H1 (cell line): Measurements from ENCODE around the gene CKM. TPM values are rescaled to one million over a fixed set of nuclear protein-coding genes. Genes with fewer than 3 reads are reported as not detected.

ENCODE experiments used
- BCL11A ChIP-seq, 2 experiments: IDR thresholded peaks; one replicate each; pipeline ENCODE4 v1.6.1; 2011; ENCODE audit warnings: low read depth in 2 of 2, low read length in 2 of 2, mild to moderate bottlenecking in 2 of 2
- CREB1 ChIP-seq: IDR thresholded peaks from 2 replicates; pipeline ENCODE4 v1.6.1; 2012; ENCODE audit warnings: inconsistent platforms
- EP300 ChIP-seq, 2 experiments: IDR thresholded peaks; 1 replicate in 1 of 2; 2 replicates in 1 of 2; pipeline ENCODE4 v1.6.1; 2011 to 2012; ENCODE audit warnings: low read depth in 2 of 2, low read length in 2 of 2, mild to moderate bottlenecking in 2 of 2, borderline replicate concordance in 1 of 2, inconsistent platforms in 1 of 2, moderate library complexity in 1 of 2
- FOSL1 ChIP-seq: IDR thresholded peaks from 2 replicates; pipeline ENCODE4 v1.6.1; 2011; ENCODE audit warnings: mild to moderate bottlenecking, low read depth, low read length, moderate library complexity; ENCODE audit not compliant: insufficient read depth
- NANOG ChIP-seq: IDR thresholded peaks from 2 replicates; pipeline ENCODE4 v1.6.1; 2011; ENCODE audit warnings: low read length, low read depth, mild to moderate bottlenecking, inconsistent platforms; ENCODE audit not compliant: insufficient read depth, poor library complexity, severe bottlenecking
- NRF1 ChIP-seq: IDR thresholded peaks from 2 replicates; pipeline ENCODE4 v1.6.1; 2011; ENCODE audit warnings: mild to moderate bottlenecking, low read depth, low read length, improper control_type of control experiment
- POLR2A ChIP-seq, 2 experiments: IDR thresholded peaks; 1 replicate in 1 of 2; 2 replicates in 1 of 2; pipeline ENCODE4 v1.6.1; 2011; ENCODE audit warnings: low read depth in 2 of 2, low read length in 2 of 2, mild to moderate bottlenecking in 2 of 2; ENCODE audit errors: control extremely low read depth in 1 of 2
- RXRA ChIP-seq: IDR thresholded peaks from 2 replicates; pipeline ENCODE4 v1.6.1; 2011; ENCODE audit warnings: low read depth, mild to moderate bottlenecking, low read length, moderate library complexity; ENCODE audit not compliant: insufficient read depth
- USF2 ChIP-seq: IDR thresholded peaks from 2 replicates; pipeline ENCODE4 v1.6.1; 2011; ENCODE audit warnings: low read length, improper control_type of control experiment
- polyA plus RNA-seq, 7 experiments: library from polyadenylated mRNA; depleted of rRNA in 3 of 7; stranded (reverse) in 5 of 7; unstranded in 2 of 7; fragments of >200 nt in 5 of 7; fragments of 200-250 nt in 2 of 7; gene quantifications; 1 replicate in 5 of 7; 2 replicates in 1 of 7; 4 replicates in 1 of 7; pipeline versions ENCODE4 v1.2.1 to v1.2.3, GENCODE V29; 2011 to 2013; ENCODE audit warnings: missing spikeins in 2 of 7, mixed read lengths in 2 of 7
- total RNA-seq: library from RNA; stranded (reverse); fragmentation: NEBNext Ultra II Directional; extraction: Animal tissue kit (Norgen Biotek cat#: 25700); gene quantifications from 2 replicates; pipeline ENCODE4 v1.2.1, GENCODE V29; 2021

Gene CKM
- total and polyA plus RNA-seq, 2 of the 8 experiments (the other 6 are each of a cell fraction or from before 2014, with no cell fraction given): 0.08 TPM; not detected in 1

GRCh38 chr19:45322744-45323281 lies at the start of gene CKM (continued):
- TF ChIP-seq EP300 (IDR thresholded peaks at IDR 0.05; ENCODE audit: borderline replicate concordance in 1 of 2, low read depth in 2 of 2, low read length in 2 of 2) (no peak), FOSL1 (no peak), NANOG (no peak), RXRA (no peak), CREB1 (no peak), NRF1 (no peak), BCL11A (IDR thresholded peaks at IDR 0.05; ENCODE audit: low read depth in 2 of 2, low read length in 2 of 2) (no peak), POLR2A (IDR thresholded peaks at IDR 0.05; ENCODE audit: control extremely low read depth in 1 of 2, low read depth in 2 of 2, low read length in 2 of 2) (no peak), USF2 (no peak)
